Ascending aorta (tissue), 2 donors: ENCODE data around the gene DAGLA. TPM values are rescaled to one million over a fixed set of nuclear protein-coding genes. Genes with fewer than 3 reads are reported as not detected.
A peak's percentile ranks its signal among the peaks of the same experiment; 100 is the strongest.

Source experiments
- DNase-seq, 2 donors: peaks; one replicate each; pipeline ENCODE4 v3.0.0-alpha.2; 2019; ENCODE audit warnings: low spot score in 2 of 2
- H3K27ac ChIP-seq, 2 donors: fragments of 200-600 bp; sonication (generic); one replicate each; pipeline ENCODE4 v1.5.1; 2016 to 2017; ENCODE audit warnings: mild to moderate bottlenecking in 1 of 2
- H3K27me3 ChIP-seq: fragments of 200-600 bp; sonication (generic); one replicate; pipeline ENCODE4 v1.5.1; 2017
- H3K36me3 ChIP-seq, 2 donors: fragments of 200-600 bp; sonication (generic); one replicate each; pipeline ENCODE4 v1.5.1; 2016
- H3K4me1 ChIP-seq, 2 donors: fragments of 200-600 bp; sonication (generic); one replicate each; pipeline ENCODE4 v1.5.1; 2016 to 2017; ENCODE audit warnings: mild to moderate bottlenecking in 1 of 2
- H3K4me3 ChIP-seq, 2 donors: fragments of 200-600 bp; sonication (generic); one replicate each; pipeline ENCODE4 v1.5.1; 2016 to 2017; ENCODE audit warnings: mild to moderate bottlenecking in 1 of 2
- H3K9me3 ChIP-seq, 2 donors: fragments of 200-600 bp; sonication (generic); one replicate each; pipeline ENCODE4 v1.5.1; 2016
- intact Hi-C: fragments of 100-400 bp; cut with DNase I; formaldehyde crosslinking; loops from one replicate; pipeline ENCODE4 v1.15.1; 2023
- total RNA-seq: library from RNA; depleted of rRNA; stranded (reverse); fragments of >200 nt; gene quantifications from one replicate; pipeline ENCODE4 v1.1.0, GENCODE V29; 2016
- TF ChIP-seq, protein P1 (sequence below), 3 experiments: fragments of 200-600 bp in 2 of 3; fragments of 450-650 bp in 1 of 3; sonication (generic) in 2 of 3; IDR thresholded peaks; one replicate each; pipeline ENCODE4 v1.5.1; 2016 to 2019; ENCODE audit warnings: antibody characterized with exemption in 3 of 3, mild to moderate bottlenecking in 1 of 3, moderate library complexity in 1 of 3

Gene DAGLA
- total RNA-seq, 1 donor from 2014 or later = 5.3 TPM

DNA sequence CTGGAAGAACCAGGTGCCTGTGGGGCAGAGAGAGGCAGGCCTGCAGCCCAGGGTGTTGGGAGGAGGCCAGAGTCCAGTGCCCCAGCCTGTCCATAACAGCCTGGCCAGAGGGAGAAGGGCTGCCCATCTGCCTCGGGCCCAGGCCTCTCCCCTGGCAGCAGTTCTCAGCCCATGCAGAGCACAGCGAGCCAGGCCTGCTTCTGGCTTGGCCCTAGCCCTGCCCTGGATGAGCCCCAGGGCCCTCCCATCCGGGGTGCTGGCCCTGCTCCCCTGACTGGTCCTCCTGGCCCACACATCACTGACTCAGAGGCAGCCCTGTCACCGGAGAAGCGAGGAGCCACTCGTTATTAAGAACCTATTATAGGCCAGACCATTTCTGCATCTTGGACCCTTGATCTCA lies 52.5 kb downstream of the DAGLA start:
- TF ChIP-seq, protein P1, sequence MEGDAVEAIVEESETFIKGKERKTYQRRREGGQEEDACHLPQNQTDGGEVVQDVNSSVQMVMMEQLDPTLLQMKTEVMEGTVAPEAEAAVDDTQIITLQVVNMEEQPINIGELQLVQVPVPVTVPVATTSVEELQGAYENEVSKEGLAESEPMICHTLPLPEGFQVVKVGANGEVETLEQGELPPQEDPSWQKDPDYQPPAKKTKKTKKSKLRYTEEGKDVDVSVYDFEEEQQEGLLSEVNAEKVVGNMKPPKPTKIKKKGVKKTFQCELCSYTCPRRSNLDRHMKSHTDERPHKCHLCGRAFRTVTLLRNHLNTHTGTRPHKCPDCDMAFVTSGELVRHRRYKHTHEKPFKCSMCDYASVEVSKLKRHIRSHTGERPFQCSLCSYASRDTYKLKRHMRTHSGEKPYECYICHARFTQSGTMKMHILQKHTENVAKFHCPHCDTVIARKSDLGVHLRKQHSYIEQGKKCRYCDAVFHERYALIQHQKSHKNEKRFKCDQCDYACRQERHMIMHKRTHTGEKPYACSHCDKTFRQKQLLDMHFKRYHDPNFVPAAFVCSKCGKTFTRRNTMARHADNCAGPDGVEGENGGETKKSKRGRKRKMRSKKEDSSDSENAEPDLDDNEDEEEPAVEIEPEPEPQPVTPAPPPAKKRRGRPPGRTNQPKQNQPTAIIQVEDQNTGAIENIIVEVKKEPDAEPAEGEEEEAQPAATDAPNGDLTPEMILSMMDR (IDR thresholded peaks at IDR 0.05) = no peak
- Histone ChIP-seq H3K27ac (peak overlapping the region; percentile 53 to 74), H3K4me3 (no peak overlapping the region), H3K9me3 (no peaks in the 10 kb centered on the region), H3K36me3 (peaks cover under 1 to 5% of the 10 kb centered on the region in 2 donors), H3K27me3 (no peaks in the 10 kb centered on the region), H3K4me1 (peaks cover 0 to 6% of the 10 kb centered on the region in 2 donors)
- no peak for DNase-seq
- intact Hi-C loops = loop anchor here (1.0 kb wide), 1 partner anchor 52 kb away; the partner anchor contains the start of gene DAGLA

DNA sequence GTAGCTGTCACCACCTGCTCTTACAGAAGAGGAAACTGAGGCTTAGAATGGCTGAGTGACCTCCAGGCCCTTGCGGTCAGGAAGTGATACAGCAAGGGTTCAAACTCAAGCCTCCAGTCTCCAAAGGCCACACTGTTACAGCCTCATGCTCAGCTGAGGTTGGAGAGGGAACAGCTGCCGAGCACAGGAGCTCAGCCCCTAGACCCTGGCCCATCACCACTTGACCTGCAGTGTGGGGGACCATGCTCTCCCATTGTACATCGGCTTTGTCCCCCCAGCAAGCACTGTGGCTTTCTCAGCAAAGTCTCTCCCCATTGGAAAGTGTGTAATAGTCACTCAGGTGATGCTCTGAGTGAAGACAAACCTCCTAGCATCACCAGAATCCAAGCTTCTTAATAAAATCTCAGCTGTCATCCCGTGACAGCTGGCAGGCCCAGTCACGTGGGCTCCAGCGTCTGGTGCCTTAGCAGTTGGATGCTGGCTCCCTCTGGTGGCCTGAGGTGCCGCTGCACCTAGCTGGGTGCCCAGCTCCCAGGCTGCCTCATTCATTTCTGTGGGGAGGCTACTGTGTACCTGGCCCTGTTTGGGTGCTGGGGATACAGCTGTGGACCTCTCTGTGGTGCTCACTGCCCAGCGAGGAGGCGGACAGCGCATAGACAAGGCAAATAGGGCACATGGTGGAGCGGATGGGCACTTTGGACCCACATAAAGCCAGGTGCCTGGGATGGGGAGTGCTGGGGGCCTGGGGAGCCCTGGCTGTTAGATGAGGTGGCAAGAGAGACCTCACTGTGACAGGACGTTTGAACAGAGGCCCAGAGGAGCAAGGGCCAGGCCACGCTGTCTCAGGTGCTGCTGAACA lies 53.2 kb downstream of the DAGLA start:
- Histone ChIP-seq H3K4me3 (no peak overlapping the region), H3K27ac (peak overlapping the region; percentile 53 to 74), H3K36me3 (peaks cover 5% of the 10 kb centered on the region in 2 donors), H3K27me3 (no peaks in the 10 kb centered on the region), H3K4me1 (peaks cover 0 to 6% of the 10 kb centered on the region in 2 donors), H3K9me3 (no peaks in the 10 kb centered on the region)
- intact Hi-C loops = loop anchor here (1.0 kb wide), 1 partner anchor 53 kb away; the partner anchor contains the start of gene DAGLA
- DNase-seq = peak; percentile 47 to 88
- TF ChIP-seq, protein P1 (IDR thresholded peaks at IDR 0.05) = peak; percentile 96 to 99 (median 98)

DNA sequence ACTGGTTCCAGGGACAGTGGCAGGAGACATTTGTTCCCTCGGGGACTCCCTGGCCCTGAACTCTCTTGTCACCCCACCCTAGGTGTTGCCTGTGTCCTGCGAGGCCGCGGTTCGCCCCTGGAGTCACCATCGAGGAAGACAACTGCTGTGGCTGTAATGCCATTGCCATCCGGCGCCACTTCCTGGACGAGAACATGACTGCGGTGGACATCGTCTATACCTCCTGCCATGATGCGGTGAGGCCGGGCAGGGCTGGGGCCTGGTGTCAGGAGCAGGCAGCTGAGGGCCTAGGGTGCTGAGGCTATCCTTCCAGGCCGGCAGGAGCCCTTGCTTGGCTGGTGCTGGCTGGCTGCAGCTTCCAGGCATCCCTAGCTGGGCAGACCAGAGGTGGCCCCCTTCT lies 54.6 kb downstream of the DAGLA start:
- no peak for DNase-seq
- Histone ChIP-seq H3K36me3 (peaks cover 5% of the 10 kb centered on the region in 2 donors), H3K4me3 (no peak overlapping the region), H3K4me1 (peaks cover 0 to 6% of the 10 kb centered on the region in 2 donors), H3K27ac (no peak overlapping the region), H3K27me3 (no peaks in the 10 kb centered on the region), H3K9me3 (no peaks in the 10 kb centered on the region)
- intact Hi-C loops = no loop called here
- TF ChIP-seq, protein P1 (IDR thresholded peaks at IDR 0.05) = no peak

DNA sequence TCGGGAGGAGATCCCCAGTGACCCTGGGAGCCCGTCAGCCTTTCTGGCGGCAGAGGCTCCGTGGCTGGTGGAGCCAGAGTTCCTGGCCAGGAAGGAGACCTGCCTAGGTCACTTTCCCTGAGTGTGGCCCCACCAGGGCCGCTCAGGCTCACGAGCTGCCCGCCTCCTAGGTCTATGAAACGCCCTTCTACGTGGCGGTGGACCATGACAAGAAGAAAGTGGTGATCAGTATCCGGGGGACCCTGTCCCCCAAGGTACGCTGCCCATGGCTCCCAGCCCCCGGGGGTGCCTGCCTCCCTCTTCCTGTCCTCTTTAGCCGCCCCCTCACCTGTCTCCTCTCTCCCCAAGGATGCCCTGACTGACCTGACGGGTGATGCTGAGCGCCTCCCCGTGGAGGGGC lies 55.2 kb downstream of the DAGLA start:
- no peaks in the 10 kb centered on the region for H3K27me3 ChIP-seq
- H3K4me3 ChIP-seq = no peak overlapping the region
- peaks cover 5% of the 10 kb centered on the region in 2 donors for H3K36me3 ChIP-seq
- intact Hi-C loops = no loop called here
- no peaks in the 10 kb centered on the region for H3K9me3 ChIP-seq
- peaks cover 0 to 6% of the 10 kb centered on the region in 2 donors for H3K4me1 ChIP-seq
- H3K27ac ChIP-seq = no peak overlapping the region
- DNase-seq = no peak
- TF ChIP-seq, protein P1 (IDR thresholded peaks at IDR 0.05) = no peak

DNA sequence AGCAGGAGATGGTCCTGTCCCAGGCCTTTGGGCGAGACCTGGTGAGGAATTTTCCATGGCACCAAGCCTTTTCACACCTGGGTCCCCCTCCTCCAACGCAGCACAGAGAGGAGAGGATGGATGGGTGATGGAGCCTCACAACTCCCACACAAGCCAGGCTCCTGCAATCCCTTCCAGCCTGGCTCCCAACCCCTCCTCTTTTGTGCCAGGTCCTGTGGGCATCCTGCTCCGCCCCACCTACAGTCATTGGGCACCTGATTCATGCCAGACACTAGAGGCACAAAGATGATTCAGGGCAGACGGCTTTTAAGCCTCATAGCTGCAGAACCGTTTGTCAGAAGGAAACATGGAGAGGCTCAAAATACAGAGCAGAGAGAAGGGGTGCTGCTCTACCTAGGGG lies 56.1 kb downstream of the DAGLA start:
- TF ChIP-seq, protein P1 (IDR thresholded peaks at IDR 0.05) = no peak
- no peak overlapping the region for H3K27ac ChIP-seq
- H3K4me3 ChIP-seq = no peak overlapping the region
- no peaks in the 10 kb centered on the region for H3K27me3 ChIP-seq
- intact Hi-C loops = no loop called here
- H3K36me3 ChIP-seq = peaks cover 5% of the 10 kb centered on the region in 2 donors
- H3K4me1 ChIP-seq = peaks cover 0 to 6% of the 10 kb centered on the region in 2 donors
- no peak for DNase-seq
- no peaks in the 10 kb centered on the region for H3K9me3 ChIP-seq
